ENCODE results near the gene HOXA6. TPM values are rescaled to one million over a fixed set of nuclear protein-coding genes. Genes with fewer than 3 reads are reported as not detected.
A peak's percentile ranks its signal among the peaks of the same experiment; 100 is the strongest.

Gene HOXA6
- polyA plus RNA-seq, 3 donors = 24.6 to 48.9 (median 36.8) TPM

DNA sequence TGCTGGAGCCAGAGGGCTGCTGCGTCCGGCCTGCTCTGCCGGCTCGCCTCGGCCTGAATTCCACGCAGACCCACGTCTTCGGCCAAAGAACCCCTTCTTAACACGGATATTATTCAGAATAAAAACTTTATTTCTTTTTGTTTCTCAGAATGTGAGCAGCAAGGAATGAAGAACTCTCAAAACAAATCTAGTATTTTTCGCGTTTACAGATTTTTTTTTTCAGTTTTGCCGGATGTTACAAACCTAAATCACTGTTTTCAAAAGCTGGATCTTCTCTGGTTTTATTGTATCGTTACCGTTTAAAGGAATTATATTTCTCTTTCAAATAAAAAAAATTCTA is 40.7 kb downstream of the HOXA6 start:
- no peak for DNase-seq (ENCODE audit: extremely low read depth in 1 of 11, low read depth in 9 of 11, low spot score in 4 of 11)

DNA sequence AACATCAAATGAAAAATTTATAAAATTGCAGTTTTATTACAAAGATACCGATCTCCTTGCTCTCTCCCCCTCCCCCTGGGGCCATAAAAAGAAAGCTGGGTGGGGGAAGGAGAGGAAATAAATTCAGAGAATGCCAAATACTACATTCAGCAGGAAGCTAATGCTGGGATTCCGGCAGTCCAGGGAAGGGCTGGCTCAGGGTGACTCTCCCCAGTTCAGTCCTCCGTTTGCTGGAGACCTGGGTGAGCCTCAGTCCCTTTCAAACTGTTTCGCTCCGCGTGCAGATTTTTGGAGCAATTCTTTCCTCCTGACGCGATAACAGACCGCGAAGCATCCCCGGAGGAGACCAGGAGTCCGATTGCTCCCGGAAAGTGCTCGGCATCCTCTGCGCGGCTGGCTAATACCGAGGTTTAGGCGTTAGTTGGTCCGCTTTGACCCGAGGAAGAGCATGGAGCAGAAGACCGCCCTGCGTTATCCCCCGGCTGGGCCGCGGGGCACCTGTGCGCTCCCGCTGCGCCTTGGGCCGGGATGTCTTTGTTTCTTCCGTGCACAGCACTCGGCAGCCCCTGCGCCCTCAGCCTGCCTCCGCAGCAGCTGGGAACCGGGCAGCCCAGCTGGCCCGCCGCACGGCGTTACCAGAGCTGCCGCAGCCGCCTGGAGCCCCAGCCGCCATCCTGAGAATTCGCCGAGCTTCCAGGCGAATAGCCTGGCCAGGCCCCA is 41.2 kb downstream of the HOXA6 start:
- peak in 4 of 11 donors; percentile 30 to 45 (median 38) for DNase-seq (ENCODE audit: extremely low read depth in 1 of 11, low read depth in 9 of 11, low spot score in 4 of 11)

DNA sequence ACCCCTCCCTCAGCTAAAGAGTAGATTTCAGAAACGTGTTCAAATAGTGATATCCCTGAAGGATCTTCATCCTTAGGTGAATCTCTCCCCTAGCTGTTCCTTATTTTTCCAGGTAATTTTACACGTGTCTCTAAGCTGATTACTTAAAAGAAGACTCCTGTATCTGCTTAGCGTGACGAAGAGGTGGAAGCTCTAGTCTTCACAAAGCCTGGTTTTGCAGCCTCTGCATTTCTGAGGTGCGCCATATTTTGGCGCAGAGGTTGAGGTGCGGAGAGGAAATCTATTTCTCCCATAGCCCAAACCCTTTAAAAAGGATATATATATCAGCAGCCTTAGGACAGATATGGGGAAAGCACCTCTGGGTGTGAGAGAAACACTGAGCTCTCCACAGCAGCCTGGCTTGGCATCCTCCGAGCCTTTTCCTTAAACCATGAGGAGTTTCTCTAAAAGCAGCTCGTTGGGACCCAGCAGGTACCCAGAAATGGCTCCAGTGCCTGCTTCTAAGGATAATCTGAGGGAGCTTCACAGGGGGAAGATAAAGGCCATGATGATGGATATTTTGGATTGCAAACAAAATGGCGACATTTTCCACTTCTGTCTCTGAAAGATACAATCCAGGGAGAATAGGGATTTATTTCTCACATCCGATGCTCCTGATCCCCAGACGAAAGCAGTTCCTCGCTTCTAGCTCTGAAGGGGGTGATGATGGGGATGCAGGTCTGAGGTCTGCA is 42.1 kb downstream of the HOXA6 start:
- peak in 2 of 11 donors; percentile 8 to 12 for DNase-seq (ENCODE audit: extremely low read depth in 1 of 11, low read depth in 9 of 11, low spot score in 4 of 11)

DNA sequence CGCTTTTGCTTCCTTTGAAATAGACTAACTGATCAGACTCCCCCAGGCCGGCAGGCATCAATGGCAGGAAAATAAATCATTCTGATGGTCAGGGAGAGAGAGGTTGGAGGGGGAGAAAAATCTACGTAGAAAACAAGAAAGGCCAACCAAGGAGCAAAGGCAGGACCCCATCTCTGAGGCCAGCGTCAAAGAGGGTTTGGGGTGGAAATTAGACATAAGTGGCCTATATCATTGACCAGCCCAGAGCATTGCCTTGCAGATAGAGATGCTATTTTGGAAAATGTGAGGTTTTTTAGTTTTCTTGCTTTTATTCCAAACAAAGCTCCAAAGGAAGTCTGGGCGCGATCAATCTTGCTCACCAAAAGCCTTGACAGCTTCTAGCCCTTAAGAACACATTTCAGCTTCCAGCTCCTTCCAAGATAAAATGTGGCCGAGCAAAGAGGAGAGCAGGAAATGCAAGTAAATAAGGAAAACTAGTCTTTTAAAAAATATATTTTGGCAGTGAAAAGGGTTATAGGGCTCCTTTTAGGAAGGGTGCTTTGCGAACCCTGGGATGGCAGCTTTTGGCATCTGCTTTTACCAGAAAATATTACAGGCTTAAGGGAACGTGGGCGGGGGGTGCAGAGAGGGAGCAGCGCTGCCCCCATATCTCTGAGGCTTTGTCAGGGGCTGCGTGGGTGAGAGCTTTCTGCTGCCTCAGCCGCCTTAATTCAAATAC is 43.1 kb downstream of the HOXA6 start:
- peak in 4 of 11 donors; percentile 62 to 81 (median 75) for DNase-seq (ENCODE audit: extremely low read depth in 1 of 11, low read depth in 9 of 11, low spot score in 4 of 11)

DNA sequence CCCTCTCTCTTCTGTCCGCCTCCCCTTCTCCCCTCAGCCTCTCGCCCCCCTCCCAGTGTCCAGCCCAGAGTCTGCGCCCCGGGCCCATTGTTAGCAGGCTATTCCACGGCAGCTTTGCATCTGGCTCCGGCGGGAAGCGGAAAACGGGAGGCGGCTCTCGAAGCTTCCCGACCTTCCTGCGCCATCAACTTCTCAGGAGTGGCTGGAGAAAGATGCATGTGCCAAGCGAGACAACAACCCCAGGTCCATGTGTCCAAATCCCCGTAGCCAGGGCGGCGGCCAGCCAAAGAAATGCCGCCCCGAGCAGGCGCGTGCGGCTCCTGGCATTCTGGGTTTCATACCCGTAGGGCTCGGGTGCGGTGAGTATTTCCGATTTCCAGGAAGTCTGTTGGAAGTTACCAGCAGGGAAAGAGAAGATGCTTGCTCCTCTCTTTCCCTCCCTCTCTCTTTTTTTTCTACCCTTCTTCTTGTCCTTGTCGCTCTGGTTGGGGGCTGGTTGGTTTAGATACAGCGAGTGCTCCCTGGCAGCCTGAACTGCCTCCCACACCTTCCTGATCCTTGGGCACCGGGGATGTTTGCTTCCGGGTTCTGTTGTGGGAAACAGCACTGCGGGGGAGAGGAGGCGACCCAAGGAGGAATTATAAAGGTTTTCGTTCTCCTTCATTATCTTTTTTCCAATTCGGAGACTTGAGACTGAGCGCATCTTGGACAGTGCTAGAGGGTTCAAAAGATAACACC is 43.9 kb downstream of the HOXA6 start:
- DNase-seq (ENCODE audit: extremely low read depth in 1 of 11, low read depth in 9 of 11, low spot score in 4 of 11) = peak in 4 of 11 donors; percentile 34 to 48 (median 45)

DNA sequence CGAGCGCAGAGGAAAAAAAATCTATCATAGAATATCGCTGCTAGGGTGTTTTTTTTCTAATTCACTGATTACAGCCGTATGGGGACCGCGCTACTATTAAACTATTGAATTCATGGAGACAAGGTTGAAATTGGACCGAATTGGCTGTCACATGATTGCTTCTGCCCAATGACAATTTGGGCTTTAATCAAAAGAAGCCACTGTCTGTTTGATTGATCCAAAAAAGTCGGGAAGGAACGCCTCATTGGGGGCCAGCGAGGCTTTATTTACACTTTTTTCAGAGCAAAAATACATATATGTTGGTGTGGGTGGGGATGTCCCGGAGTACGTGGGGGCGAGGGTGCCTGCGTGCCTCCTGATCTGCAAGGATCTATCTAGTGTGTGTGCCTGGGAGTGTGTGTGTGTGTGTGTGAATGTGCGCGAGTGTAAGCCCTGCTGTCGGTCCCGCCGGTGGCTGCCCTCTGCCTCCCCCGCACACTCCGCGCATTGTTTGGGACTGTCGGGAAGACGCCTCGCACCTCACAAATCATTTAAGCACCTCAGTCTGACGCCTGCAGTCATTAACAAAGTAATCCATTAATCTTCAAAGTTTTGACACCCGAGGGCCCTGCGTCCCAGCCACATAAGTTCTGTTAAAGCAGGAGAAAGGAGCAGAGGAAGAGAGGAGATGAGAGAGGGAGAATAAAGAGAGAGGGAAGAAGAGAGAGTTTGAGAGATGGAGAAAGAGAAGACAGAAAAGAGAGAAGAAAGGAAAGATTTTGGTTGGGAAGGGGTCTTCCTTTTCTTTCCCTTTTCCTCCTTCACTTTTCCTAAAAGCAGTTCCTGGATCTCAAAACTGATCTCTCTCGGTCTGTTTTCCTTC is 44.8 kb downstream of the HOXA6 start, which contains the start of gene HOXA2:
Gene HOXA2, minus strand, starts transcription at position 103 of the 862 bp plus-strand sequence. CDS start 183 bp downstream, outside the sequence.
- DNase-seq (ENCODE audit: extremely low read depth in 1 of 11, low read depth in 9 of 11, low spot score in 4 of 11) = peak in 4 of 11 donors; percentile 58 to 74 (median 69)

DNA sequence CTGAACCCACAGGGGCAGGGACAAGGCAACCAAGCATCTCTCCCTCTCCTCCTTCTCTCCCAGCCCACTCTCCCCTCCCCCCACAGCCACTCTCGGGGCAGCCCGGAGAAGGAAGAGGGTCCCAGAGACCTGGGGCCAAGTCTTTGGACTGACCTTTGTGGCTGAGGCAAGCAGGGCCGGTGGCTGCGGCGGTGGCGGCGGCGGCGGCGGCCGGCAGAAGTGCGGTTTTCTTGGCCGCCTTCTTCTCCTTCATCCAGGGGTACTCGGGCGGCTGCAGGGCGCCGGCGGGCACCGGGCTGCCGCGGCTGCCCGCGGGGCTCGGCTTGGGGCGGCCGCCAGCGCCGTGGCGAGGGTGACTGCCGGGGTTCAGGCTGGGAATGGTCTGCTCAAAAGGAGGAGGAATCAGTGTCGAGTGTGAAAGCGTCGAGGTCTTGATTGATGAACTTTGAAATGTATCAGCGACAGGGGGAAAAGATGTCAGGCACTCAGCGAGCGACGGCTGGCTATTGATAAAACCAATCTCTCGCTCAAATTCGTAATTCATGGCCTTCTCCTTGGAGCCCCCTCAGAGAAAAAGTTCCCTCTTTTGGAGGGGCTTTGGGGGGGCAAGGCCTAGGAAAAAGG is 45.5 kb downstream of the HOXA6 start:
- peak in 3 of 11 donors; percentile 39 to 51 (median 48) for DNase-seq (ENCODE audit: extremely low read depth in 1 of 11, low read depth in 9 of 11, low spot score in 4 of 11)

DNA sequence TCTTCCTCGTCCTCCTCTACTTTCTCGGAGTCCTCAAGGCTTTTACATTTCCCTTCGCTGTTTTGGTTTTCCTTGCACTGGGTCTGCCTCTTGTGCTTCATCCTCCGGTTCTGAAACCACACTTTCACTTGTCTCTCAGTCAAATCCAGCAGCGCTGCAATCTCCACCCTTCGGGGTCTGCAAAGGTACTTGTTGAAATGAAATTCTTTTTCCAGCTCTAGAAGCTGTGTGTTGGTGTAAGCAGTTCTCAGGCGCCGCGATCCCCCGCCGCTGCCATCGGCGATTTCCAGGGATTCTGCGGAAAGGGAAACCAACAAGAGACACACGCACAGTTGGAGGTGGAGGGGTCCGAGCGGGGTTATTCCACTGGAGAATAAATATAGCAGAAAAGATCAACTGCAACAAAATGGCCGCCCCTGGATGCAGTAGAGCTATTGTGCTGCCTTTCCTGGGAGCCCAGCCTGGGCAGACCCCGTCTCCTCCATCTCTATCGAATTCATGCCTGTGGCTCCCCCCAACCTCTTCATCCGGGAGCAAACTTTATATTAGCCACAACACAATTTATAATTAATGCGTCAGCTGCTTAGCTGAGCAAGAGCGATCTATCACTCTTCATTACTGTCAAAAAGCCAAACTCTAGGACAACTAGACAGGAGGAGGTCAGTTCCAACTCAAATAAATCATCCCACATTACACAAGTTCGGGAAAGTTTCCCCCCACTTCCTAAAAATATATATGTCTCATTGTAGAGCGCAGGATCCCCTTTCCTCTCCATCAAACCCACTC is 46.2 kb downstream of the HOXA6 start:
- peak in 5 of 11 donors; percentile 71 to 86 (median 78) for DNase-seq (ENCODE audit: extremely low read depth in 1 of 11, low read depth in 9 of 11, low spot score in 4 of 11)

DNA sequence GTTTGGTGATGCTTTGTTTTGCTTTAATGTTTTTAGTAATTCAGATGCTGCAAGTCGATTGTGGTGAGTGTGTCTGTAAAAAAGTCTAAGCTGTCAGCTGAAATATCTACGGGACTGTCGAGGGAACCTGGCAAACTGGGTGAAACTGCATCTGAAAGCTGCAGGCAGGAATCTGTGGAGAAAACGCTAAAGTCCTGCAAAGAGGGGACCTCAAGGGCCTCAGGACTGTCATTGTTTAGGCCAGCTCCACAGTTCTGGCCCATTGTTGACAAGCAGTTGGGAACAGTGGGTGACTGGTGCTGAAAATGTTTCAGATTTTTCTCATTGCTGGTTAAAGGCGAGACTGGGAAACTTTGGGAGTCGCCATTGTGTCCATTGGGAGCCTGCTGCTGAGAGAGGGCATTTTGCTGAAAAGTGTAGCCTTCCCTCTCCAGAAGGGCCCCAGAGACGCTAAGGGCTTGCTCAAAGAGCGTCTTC is 46.8 kb downstream of the HOXA6 start:
- DNase-seq (ENCODE audit: extremely low read depth in 1 of 11, low read depth in 9 of 11, low spot score in 4 of 11) = peak in 3 of 11 donors; percentile 34 to 43 (median 41)

DNA sequence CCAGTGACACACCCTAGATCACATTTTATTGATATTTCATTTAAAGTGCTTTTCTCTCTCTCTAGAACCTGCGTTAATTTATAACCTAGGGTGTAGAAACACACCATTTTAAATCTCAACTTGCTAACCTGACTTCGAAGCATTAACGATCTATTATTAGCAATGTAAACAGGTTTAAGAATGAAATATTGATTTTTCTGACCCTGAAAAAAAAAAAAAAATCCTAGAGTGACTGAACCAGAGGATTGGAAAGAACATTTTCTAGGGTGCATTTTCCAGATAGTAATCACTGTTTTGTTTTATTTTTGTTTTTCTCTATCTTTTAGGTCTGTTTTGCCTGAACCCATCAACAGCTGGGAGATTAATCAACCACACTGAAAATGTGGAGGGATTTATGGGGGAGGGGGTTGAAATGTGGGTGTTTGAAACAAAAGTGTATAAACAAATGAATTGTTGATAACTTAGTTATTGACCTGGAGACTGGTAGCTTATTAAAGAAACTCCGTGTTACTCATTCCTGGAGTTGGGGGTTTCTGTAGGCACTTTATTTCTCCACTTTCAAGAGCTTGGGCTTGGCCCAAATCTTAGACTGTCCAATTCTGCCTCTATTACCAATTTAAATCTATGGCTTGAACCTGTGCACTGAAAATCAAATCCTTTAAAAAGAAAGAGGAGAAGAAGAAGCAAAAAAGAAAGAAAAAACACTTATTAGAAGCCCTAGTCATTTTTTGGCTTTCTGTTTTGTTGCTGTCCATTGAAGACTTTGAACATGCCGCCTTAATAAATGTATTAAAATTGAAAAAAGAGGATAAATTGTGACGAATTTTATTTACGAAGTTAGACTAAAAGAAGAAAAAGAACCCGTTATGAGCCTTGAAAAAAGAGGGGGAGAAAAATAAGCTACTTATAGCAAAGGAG is 47.9 kb downstream of the HOXA6 start:
- DNase-seq (ENCODE audit: extremely low read depth in 1 of 11, low read depth in 9 of 11, low spot score in 4 of 11) = peak in 1 of 11 donors; percentile 34

DNA sequence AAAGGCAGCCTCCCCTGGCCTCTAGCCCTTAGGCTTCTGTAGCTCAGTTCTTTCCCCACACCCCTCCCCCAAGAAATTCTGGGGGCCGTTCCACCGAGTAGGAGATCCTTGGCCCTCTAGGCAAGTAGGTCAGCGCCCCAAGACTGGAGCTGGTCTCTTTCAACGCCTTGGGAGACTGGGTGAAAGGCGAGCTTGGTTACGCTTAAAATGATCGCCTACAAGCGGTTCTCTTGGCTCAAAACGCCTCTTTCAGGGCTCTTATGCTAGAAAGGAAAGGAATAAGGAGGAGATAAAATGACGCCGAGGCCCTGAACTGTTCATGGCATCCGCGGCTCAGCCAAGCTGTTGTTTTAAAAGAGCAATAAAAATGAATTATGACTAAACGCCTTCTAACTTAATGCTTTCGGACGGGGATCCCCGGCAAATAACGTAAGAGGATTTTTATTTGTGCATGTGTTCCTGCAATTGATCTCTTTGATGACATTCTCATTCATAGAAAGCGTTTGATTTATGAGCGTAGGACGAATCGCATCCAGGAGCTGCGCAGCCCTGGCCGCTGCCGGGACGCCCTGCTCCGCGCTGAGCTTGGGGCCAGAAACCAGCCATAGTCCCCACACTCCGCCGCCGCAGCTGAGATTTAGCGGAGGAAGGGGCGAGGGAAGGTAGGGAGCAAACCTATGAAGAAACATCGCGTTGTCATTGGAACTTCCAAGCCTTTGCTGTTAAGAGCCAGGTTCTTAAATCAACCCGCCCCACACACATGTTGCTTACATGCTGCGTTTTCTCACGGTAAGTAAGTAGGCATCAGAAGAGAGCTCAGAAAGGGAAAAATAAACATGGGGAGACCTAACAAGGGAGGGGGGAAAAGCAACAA is 48.8 kb downstream of the HOXA6 start:
- peak in 3 of 11 donors; percentile 78 to 84 (median 82) for DNase-seq (ENCODE audit: extremely low read depth in 1 of 11, low read depth in 9 of 11, low spot score in 4 of 11)

DNA sequence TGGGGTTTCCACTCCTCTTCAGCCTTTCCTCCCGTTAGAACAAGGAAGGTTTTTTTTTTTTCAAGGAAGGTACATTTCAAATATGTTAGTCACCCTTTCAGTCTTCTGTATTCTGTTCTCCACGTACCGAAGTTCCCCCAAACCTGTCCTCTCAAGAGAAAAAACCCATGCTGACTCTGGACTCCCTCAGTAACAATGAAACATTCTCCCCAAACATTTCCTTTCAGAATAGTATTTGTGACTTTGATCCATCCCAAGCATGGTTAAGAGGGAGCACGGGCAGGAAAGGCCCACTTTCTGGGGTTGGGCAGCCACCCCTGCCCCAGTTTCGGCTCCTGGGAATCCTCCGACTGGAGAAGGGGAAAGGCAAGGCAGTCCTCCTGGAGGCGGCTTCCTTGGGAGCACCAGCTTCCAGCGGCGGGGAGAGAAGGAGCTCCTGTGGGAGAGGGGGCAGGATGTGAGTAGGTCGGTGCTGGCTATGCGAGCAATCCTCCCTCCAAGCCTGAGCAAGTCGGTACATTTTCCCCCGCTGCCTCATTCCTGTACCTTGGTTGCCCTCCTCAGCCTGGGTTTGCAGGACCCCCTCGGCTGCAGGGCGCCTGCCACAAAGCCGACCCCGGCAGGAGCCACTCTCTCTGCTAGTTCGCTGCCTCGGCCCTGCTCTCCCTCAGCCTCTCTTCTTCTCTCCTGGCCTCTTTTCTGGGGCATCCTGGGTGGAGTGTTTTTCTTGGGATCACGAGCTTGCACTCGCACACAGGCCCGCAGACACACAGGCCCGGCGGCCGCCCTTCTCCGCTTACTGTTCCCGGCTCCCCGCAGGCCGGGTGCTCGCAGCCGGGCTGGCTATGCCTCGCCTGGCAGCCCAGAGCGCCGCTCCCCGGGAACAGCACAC is 49.6 kb downstream of the HOXA6 start:
- DNase-seq (ENCODE audit: extremely low read depth in 1 of 11, low read depth in 9 of 11, low spot score in 4 of 11) = no peak

DNA sequence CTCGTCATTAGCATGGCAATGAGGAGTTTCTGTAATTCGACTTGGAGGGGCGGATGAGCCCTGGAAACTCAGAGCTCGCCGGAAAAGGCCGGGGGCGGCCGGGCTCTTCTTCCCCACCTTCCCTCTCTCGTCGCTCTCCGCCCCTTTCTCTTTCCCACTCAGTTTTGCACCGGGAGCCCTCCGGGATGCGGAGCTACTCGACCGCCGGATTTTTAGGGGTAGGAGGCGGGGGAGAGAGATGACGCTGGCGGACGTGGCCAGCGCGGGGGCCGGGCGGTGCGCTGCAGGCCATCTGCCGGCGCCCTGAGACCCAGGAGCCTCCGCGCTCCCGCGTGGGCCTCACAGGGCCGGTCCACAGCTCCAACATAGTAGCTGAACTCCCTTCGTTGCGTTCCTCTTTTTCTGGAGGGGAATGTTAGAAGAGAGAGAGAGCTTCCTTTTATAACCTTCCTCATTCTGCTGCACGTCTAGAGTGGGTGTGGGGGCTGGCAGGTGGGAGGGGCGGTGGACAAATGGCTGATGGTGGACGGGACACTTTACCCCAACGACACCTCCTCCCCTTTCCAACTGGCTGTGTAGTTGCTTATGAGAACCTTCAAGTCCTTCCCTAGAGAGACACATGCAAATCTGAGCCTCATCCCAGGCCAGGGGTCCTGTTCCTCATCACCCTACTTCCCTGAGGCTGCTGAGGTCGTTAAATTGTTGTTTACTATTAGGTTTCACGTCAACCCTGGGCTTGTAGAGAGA is 50.6 kb downstream of the HOXA6 start:
- peak in 2 of 11 donors; percentile 40 to 48 for DNase-seq (ENCODE audit: extremely low read depth in 1 of 11, low read depth in 9 of 11, low spot score in 4 of 11)
